ENCODE measurements around the gene GNAI3. TPM values are rescaled to one million over a fixed set of nuclear protein-coding genes. Genes with fewer than 3 reads are reported as not detected.

The GNAI3 gene
- total RNA-seq, 1 experiment from 2014 or later = 12.8 TPM

DNA sequence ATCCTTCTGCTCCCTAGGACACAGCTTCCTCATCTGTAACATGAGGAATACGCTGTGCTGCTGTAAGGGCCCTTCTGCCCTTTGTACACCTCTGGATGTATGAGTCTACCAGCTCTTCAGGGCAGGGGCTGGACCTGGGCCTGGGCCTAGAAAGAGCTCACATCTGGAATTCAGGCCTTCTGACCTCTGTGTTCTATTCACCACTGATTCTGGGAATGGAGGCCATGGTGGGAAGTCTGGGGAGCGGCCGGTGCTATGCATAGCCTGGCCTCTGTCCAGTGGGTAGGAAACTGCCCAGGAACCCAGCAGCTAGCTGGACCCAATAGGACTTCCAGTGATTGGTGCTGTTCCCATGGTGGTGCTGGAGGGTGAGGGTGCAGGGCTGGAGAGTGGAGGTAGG, 19.7 kb upstream of the GNAI3 start:
- CTCF ChIA-PET = interaction anchor here (1.0 kb wide), 1 partner anchor 38 kb away, joined by 3 read pairs; no protein-coding TSS in a partner anchor
- no peaks in the 10 kb centered on the region for H3K27me3 ChIP-seq (replicated peaks; ENCODE audit: insufficient read depth, low read depth, low read length, poor library complexity)
- H3K27ac ChIP-seq (ENCODE audit: low read depth, low read length, poor library complexity, severe bottlenecking) = no peak overlapping the region
- POLR2A ChIA-PET (ENCODE audit: low non-redundant PET) = no interaction called here
- no peaks in the 10 kb centered on the region for H3K36me3 ChIP-seq (ENCODE audit: insufficient read depth, low read length, poor library complexity, severe bottlenecking)
- DNase-seq (ENCODE audit: low spot score) = no peak
- peaks cover 8% of the 10 kb centered on the region for H3K4me1 ChIP-seq (ENCODE audit: insufficient read depth, low read length, poor library complexity, severe bottlenecking)
- no TSS peak for BruUV-seq (replicated peaks)
- TF ChIP-seq EZH2 (IDR thresholded peaks at IDR 0.05; ENCODE audit: borderline replicate concordance, low read depth, low read length, poor library complexity, severe bottlenecking) = no peak
- TF ChIP-seq, protein P1, sequence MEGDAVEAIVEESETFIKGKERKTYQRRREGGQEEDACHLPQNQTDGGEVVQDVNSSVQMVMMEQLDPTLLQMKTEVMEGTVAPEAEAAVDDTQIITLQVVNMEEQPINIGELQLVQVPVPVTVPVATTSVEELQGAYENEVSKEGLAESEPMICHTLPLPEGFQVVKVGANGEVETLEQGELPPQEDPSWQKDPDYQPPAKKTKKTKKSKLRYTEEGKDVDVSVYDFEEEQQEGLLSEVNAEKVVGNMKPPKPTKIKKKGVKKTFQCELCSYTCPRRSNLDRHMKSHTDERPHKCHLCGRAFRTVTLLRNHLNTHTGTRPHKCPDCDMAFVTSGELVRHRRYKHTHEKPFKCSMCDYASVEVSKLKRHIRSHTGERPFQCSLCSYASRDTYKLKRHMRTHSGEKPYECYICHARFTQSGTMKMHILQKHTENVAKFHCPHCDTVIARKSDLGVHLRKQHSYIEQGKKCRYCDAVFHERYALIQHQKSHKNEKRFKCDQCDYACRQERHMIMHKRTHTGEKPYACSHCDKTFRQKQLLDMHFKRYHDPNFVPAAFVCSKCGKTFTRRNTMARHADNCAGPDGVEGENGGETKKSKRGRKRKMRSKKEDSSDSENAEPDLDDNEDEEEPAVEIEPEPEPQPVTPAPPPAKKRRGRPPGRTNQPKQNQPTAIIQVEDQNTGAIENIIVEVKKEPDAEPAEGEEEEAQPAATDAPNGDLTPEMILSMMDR (conservative IDR thresholded peaks at IDR 0.05; ENCODE audit: low read depth, low read length) = no peak
- intact Hi-C loops (cut with micrococcal nuclease; ENCODE audit: unreplicated experiment) = no loop called here
- H3K9me3 ChIP-seq (ENCODE audit: low read depth, low read length, poor library complexity, severe bottlenecking) = no peaks in the 10 kb centered on the region
- H3K4me3 ChIP-seq (ENCODE audit: low read depth, low read length, poor library complexity, severe bottlenecking) = no peak overlapping the region

DNA sequence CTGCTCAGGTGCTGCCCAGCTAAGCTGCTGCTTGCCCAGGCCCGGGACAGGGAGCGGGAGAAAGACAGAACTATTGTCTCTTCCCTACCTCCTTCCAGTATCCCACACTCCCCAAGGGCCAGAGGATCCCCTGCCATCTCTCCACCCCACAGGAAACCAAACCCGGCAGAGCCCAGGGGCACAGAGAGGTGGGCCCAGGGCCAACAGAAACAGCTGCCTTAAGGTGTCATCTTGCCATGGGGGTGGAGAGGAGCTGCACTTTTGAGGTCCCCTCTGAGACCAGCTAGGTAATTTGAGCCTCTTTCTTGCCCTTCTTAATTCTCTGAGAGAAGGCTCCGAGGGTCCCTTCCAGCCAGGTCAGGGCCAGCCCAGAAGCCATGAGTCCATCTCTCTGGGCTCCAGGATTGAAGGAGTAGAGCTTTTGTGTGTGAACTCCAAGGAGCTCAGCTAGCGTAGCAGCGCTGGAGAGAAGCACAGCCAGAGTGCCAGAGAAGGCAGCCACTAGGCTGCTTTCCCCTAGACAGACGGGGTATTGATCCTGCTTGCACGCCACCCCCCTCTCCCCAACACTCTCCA, 18.4 kb upstream of the GNAI3 start:
- H3K27me3 ChIP-seq (replicated peaks; ENCODE audit: insufficient read depth, low read depth, low read length, poor library complexity) = no peaks in the 10 kb centered on the region
- H3K9me3 ChIP-seq (ENCODE audit: low read depth, low read length, poor library complexity, severe bottlenecking) = no peaks in the 10 kb centered on the region
- no peak for DNase-seq (ENCODE audit: low spot score)
- H3K4me3 ChIP-seq (ENCODE audit: low read depth, low read length, poor library complexity, severe bottlenecking) = no peak overlapping the region
- H3K27ac ChIP-seq (ENCODE audit: low read depth, low read length, poor library complexity, severe bottlenecking) = no peak overlapping the region
- peaks cover 8% of the 10 kb centered on the region for H3K4me1 ChIP-seq (ENCODE audit: insufficient read depth, low read length, poor library complexity, severe bottlenecking)
- no TSS peak for BruUV-seq (replicated peaks)
- H3K36me3 ChIP-seq (ENCODE audit: insufficient read depth, low read length, poor library complexity, severe bottlenecking) = no peaks in the 10 kb centered on the region
- no peak for TF ChIP-seq EZH2 (IDR thresholded peaks at IDR 0.05; ENCODE audit: borderline replicate concordance, low read depth, low read length, poor library complexity, severe bottlenecking)
- TF ChIP-seq, protein P1 (conservative IDR thresholded peaks at IDR 0.05; ENCODE audit: low read depth, low read length) = no peak
- intact Hi-C loops (cut with micrococcal nuclease; ENCODE audit: unreplicated experiment) = loop anchor here (5.0 kb wide), 1 partner anchor 268 kb away; no protein-coding TSS in a partner anchor
- CTCF ChIA-PET = interaction anchor here (0.5 to 1.1 kb wide), 3 partner anchors 11 to 47 kb away, joined by 3 to 5 read pairs (median 5); no protein-coding TSS in a partner anchor
- POLR2A ChIA-PET (ENCODE audit: low non-redundant PET) = interaction anchor here (0.6 kb wide), 1 partner anchor 19 kb away, joined by 3 read pairs; no protein-coding TSS in a partner anchor

DNA sequence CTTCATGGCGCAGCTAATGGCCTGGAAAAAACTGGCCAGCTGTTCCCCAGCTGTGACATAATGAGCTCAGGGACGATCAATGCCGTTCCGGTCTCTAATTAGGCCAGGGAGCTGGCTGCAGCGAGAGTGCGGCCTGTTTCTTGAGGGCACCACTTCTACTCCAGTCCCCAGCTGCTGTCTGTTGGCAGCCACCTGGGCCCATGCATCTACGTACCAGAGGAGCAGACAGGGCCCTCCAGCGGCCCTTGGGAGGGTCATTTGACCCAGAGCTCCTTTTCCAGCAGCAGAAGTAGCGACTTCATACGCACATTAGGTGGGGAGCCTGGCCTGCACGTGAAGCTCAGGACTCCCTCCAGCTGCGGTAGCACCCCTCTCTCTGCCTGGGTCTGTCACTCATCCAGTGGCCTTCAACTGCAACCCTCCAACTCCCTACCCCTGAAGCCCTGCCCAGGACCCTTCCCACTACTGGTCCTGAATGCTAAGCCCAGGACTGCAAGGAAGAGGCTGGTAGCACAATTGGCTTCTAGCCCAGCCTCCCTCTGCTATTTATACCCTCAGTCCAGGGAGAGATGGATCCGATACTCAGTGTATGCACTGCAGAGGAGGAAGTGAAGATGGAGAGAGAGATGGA, 17.8 kb upstream of the GNAI3 start:
- no peak overlapping the region for H3K4me3 ChIP-seq (ENCODE audit: low read depth, low read length, poor library complexity, severe bottlenecking)
- no TSS peak for BruUV-seq (replicated peaks)
- peaks cover 8% of the 10 kb centered on the region for H3K4me1 ChIP-seq (ENCODE audit: insufficient read depth, low read length, poor library complexity, severe bottlenecking)
- ChIA-PET CTCF (no interaction called here), POLR2A (ENCODE audit: low non-redundant PET) (interaction anchor here (0.6 kb wide), 1 partner anchor 19 kb away, joined by 3 read pairs; no protein-coding TSS in a partner anchor)
- intact Hi-C loops (cut with micrococcal nuclease; ENCODE audit: unreplicated experiment) = loop anchor here (5.0 kb wide), 1 partner anchor 268 kb away; no protein-coding TSS in a partner anchor
- H3K9me3 ChIP-seq (ENCODE audit: low read depth, low read length, poor library complexity, severe bottlenecking) = no peaks in the 10 kb centered on the region
- no peaks in the 10 kb centered on the region for H3K36me3 ChIP-seq (ENCODE audit: insufficient read depth, low read length, poor library complexity, severe bottlenecking)
- no peaks in the 10 kb centered on the region for H3K27me3 ChIP-seq (replicated peaks; ENCODE audit: insufficient read depth, low read depth, low read length, poor library complexity)
- DNase-seq (ENCODE audit: low spot score) = no peak
- no peak overlapping the region for H3K27ac ChIP-seq (ENCODE audit: low read depth, low read length, poor library complexity, severe bottlenecking)
- TF ChIP-seq, protein P1 (conservative IDR thresholded peaks at IDR 0.05; ENCODE audit: low read depth, low read length) = no peak
- TF ChIP-seq EZH2 (IDR thresholded peaks at IDR 0.05; ENCODE audit: borderline replicate concordance, low read depth, low read length, poor library complexity, severe bottlenecking) = no peak
